H1 (cell line): ENCODE data around the gene TAF11L13. TPM values are rescaled to one million over a fixed set of nuclear protein-coding genes. Genes with fewer than 3 reads are reported as not detected.

ENCODE experiments used
- CTCF ChIA-PET: fragments of 300-600 bp; sonication (Branson Sonifier 250); formaldehyde crosslinking; loops from one replicate; lab custom pipeline; 2021; ENCODE audit not compliant: partially characterized antibody; lab: Charles Lee
- POLR2A ChIA-PET: fragments of 300-600 bp; sonication (Branson Sonifier 250); formaldehyde crosslinking; loops from one replicate; lab custom pipeline; 2021; ENCODE audit warnings: inconsistent platforms; ENCODE audit not compliant: partially characterized antibody; lab: Charles Lee
- DNase-seq, 2 experiments: peaks; one replicate each; pipeline versions ENCODE4 v3.0.0 to v3.0.0-alpha.2; 2010 to 2022; ENCODE audit warnings: low spot score in 2 of 2, low read depth in 1 of 2, mixed read lengths in 1 of 2
- FAIRE-seq: peaks from 2 replicates; lab custom pipeline; 2011; peaks lifted over from hg19 to GRCh38; lab: Jason Lieb, UNC
- H2AFZ ChIP-seq: 2 replicates; pipeline ENCODE4 v1.8.1; 2012; ENCODE audit warnings: low read length, inconsistent platforms
- H2AK5ac ChIP-seq: 2 replicates; pipeline ENCODE4 v1.6.1; 2013; ENCODE audit warnings: low read depth, low read length
- H2BK120ac ChIP-seq: replicated peaks from 2 replicates; pipeline ENCODE3; 2013; ENCODE audit warnings: low read depth, low read length, inconsistent platforms
- H2BK12ac ChIP-seq: 2 replicates; pipeline ENCODE4 v1.6.1; 2013; ENCODE audit warnings: low read depth, low read length
- H2BK15ac ChIP-seq: 2 replicates; pipeline ENCODE4 v1.6.1; 2013; ENCODE audit warnings: low read length
- H2BK20ac ChIP-seq: 2 replicates; pipeline ENCODE4 v1.6.1; 2013; ENCODE audit warnings: low read length
- H2BK5ac ChIP-seq: 2 replicates; pipeline ENCODE4 v1.6.1; 2013; ENCODE audit warnings: low read depth, low read length
- H3K14ac ChIP-seq: 2 replicates; pipeline ENCODE4 v1.6.1; 2013; ENCODE audit warnings: inconsistent platforms; ENCODE audit not compliant: insufficient read length
- H3K18ac ChIP-seq: 2 replicates; pipeline ENCODE4 v1.6.1; 2013; ENCODE audit warnings: low read length; ENCODE audit errors: extremely low read depth
- H3K23ac ChIP-seq: 2 replicates; pipeline ENCODE4 v1.6.1; 2013; ENCODE audit warnings: inconsistent platforms; ENCODE audit not compliant: insufficient read length
- H3K23me2 ChIP-seq: 2 replicates; pipeline ENCODE4 v1.6.1; 2013; ENCODE audit warnings: low read depth, low read length
- H3K27ac ChIP-seq: 2 replicates; pipeline ENCODE4 v1.6.1; 2011; ENCODE audit warnings: low read depth, low read length, inconsistent platforms
- H3K27me3 ChIP-seq, 4 experiments: replicated peaks in 1 of 4; 1 replicate in 1 of 4; 2 replicates in 3 of 4; pipeline versions ENCODE4 v1.6.1 to v1.8.1; 2011 to 2013; ENCODE audit warnings: low read length in 3 of 4, mild to moderate bottlenecking in 3 of 4, inconsistent platforms in 2 of 4, mixed read lengths in 2 of 4, moderate library complexity in 1 of 4; ENCODE audit not compliant: control insufficient read depth in 3 of 4, insufficient read depth in 3 of 4; ENCODE audit errors: extremely low read depth in 1 of 4
- H3K36me3 ChIP-seq, 4 experiments: 2 replicates each; pipeline versions ENCODE4 v1.6.1 to v1.8.1; 2011 to 2013; ENCODE audit warnings: mild to moderate bottlenecking in 4 of 4, low read length in 3 of 4, moderate library complexity in 2 of 4, control low read depth in 1 of 4, inconsistent platforms in 1 of 4; ENCODE audit not compliant: insufficient read depth in 4 of 4, control insufficient read depth in 2 of 4
- H3K4ac ChIP-seq: replicated peaks from 2 replicates; pipeline ENCODE3; 2013; ENCODE audit warnings: low read length, low read depth, mixed read lengths, inconsistent platforms; ENCODE audit not compliant: insufficient read length
- H3K4me1 ChIP-seq, 4 experiments: replicated peaks in 1 of 4; 1 replicate in 1 of 4; 2 replicates in 3 of 4; pipeline versions ENCODE4 v1.6.1 to v1.8.1; 2011 to 2013; ENCODE audit warnings: low read length in 3 of 4, inconsistent platforms in 2 of 4, mixed read lengths in 1 of 4; ENCODE audit not compliant: insufficient read depth in 4 of 4, control insufficient read depth in 3 of 4
- H3K4me2 ChIP-seq, 2 experiments: 2 replicates each; pipeline versions ENCODE4 v1.6.1 to v1.8.1; 2011 to 2013; ENCODE audit warnings: low read depth in 2 of 2, low read length in 2 of 2, control low read depth in 1 of 2, inconsistent platforms in 1 of 2, mild to moderate bottlenecking in 1 of 2; ENCODE audit not compliant: insufficient read depth in 1 of 2
- H3K4me3 ChIP-seq, 4 experiments: fragments of 200-600, 300-600 bp in 1 of 4; sonication (generic), shearing (Covaris generic), sonication (Bioruptor Twin) in 1 of 4; 2 replicates each; pipeline versions ENCODE4 v1.5.1 to v1.8.1; 2011 to 2016; ENCODE audit warnings: low read length in 4 of 4, low read depth in 3 of 4, control low read depth in 2 of 4, inconsistent platforms in 2 of 4, mild to moderate bottlenecking in 2 of 4, mixed read lengths in 1 of 4, moderate library complexity in 1 of 4; ENCODE audit not compliant: insufficient read depth in 2 of 4; ENCODE audit errors: extremely low read depth in 1 of 4
- H3K56ac ChIP-seq: replicated peaks from 2 replicates; pipeline ENCODE3; 2013; ENCODE audit warnings: low read depth, mild to moderate bottlenecking, mixed read lengths, low read length, inconsistent platforms; ENCODE audit not compliant: insufficient read length
- H3K79me1 ChIP-seq: 2 replicates; pipeline ENCODE4 v1.6.1; 2013; ENCODE audit warnings: low read depth, low read length, control low read depth
- H3K79me2 ChIP-seq, 2 experiments: 2 replicates each; pipeline versions ENCODE4 v1.6.1 to v1.8.1; 2012 to 2013; ENCODE audit warnings: low read length in 2 of 2, mild to moderate bottlenecking in 2 of 2, inconsistent platforms in 1 of 2; ENCODE audit not compliant: insufficient read depth in 2 of 2, control insufficient read depth in 1 of 2
- H3K9ac ChIP-seq, 4 experiments: replicated peaks in 1 of 4; 1 replicate in 1 of 4; 2 replicates in 3 of 4; pipeline versions ENCODE4 v1.6.1 to v1.8.1; 2011 to 2013; ENCODE audit warnings: low read depth in 3 of 4, low read length in 3 of 4, control low read depth in 2 of 4, mild to moderate bottlenecking in 2 of 4, moderate library complexity in 2 of 4, inconsistent platforms in 1 of 4; ENCODE audit errors: extremely low read depth in 1 of 4
- H3K9me3 ChIP-seq, 2 experiments: 2 replicates each; pipeline versions ENCODE4 v1.6.1 to v1.8.1; 2012 to 2013; ENCODE audit warnings: mild to moderate bottlenecking in 2 of 2, moderate library complexity in 2 of 2, control low read depth in 1 of 2, inconsistent platforms in 1 of 2, low read depth in 1 of 2, low read length in 1 of 2, mixed read lengths in 1 of 2; ENCODE audit not compliant: insufficient read depth in 2 of 2
- H4K20me1 ChIP-seq, 2 experiments: replicated peaks in 1 of 2; 2 replicates each; pipeline versions ENCODE3 to v1.8.1; 2011 to 2013; ENCODE audit warnings: inconsistent platforms in 2 of 2, low read length in 2 of 2, mild to moderate bottlenecking in 1 of 2; ENCODE audit not compliant: insufficient read depth in 2 of 2, control insufficient read depth in 1 of 2
- H4K5ac ChIP-seq: 2 replicates; pipeline ENCODE4 v1.6.1; 2013; ENCODE audit warnings: low read length, low read depth, mixed read lengths, inconsistent platforms; ENCODE audit not compliant: insufficient read length
- H4K8ac ChIP-seq: 2 replicates; pipeline ENCODE4 v1.8.0; 2013; ENCODE audit warnings: mild to moderate bottlenecking, moderate library complexity, low read length, inconsistent platforms; ENCODE audit not compliant: insufficient read depth; ENCODE audit errors: extremely low read depth
- H4K91ac ChIP-seq: replicated peaks from 2 replicates; pipeline ENCODE3; 2013; ENCODE audit warnings: low read length, mixed read lengths, inconsistent platforms; ENCODE audit not compliant: insufficient read length
- GABPA ChIP-seq: IDR thresholded peaks from 2 replicates; pipeline ENCODE4 v1.6.1; 2011; ENCODE audit warnings: mild to moderate bottlenecking, low read length, moderate library complexity, borderline replicate concordance; ENCODE audit not compliant: insufficient read depth
- GTF2F1 ChIP-seq: IDR thresholded peaks from 2 replicates; pipeline ENCODE4 v1.6.1; 2012; ENCODE audit warnings: low read depth, low read length, improper control_type of control experiment, borderline replicate concordance
- RAD21 ChIP-seq, 2 experiments: IDR thresholded peaks in 1 of 2; conservative IDR thresholded peaks in 1 of 2; 2 replicates each; pipeline ENCODE4 v1.6.1; 2011; ENCODE audit warnings: low read depth in 2 of 2, low read length in 2 of 2, improper control_type of control experiment in 1 of 2, inconsistent platforms in 1 of 2, mild to moderate bottlenecking in 1 of 2, moderate library complexity in 1 of 2
- SIN3A ChIP-seq, 2 experiments: IDR thresholded peaks in 1 of 2; conservative IDR thresholded peaks in 1 of 2; 2 replicates each; pipeline ENCODE4 v1.6.1; 2011 to 2012; ENCODE audit warnings: low read length in 2 of 2, improper control_type of control experiment in 1 of 2, low read depth in 1 of 2, mild to moderate bottlenecking in 1 of 2
- WGBS, 2 experiments: shearing (Covaris generic) in 1 of 2; methylation state at CpG; one replicate each; pipeline versions ENCODE4 v1.1.6 to v1.1.7; 2013 to 2015; ENCODE audit warnings: low lambda C conversion rate in 2 of 2, mixed read lengths in 2 of 2, inconsistent platforms in 1 of 2, low coverage in 1 of 2, missing lambda C conversion rate in 1 of 2; ENCODE audit not compliant: insufficient replicate concordance in 2 of 2, insufficient coverage in 1 of 2, insufficient read length in 1 of 2; ENCODE audit errors: extremely low coverage in 1 of 2, missing lambda C conversion rate in 1 of 2; 5-methylcytosine and 5-hydroxymethylcytosine counted together
- polyA plus RNA-seq, 7 experiments: library from polyadenylated mRNA; depleted of rRNA in 3 of 7; stranded (reverse) in 5 of 7; unstranded in 2 of 7; fragments of >200 nt in 5 of 7; fragments of 200-250 nt in 2 of 7; gene quantifications; 1 replicate in 5 of 7; 2 replicates in 1 of 7; 4 replicates in 1 of 7; pipeline versions ENCODE4 v1.2.1 to v1.2.3, GENCODE V29; 2011 to 2013; ENCODE audit warnings: missing spikeins in 2 of 7, mixed read lengths in 2 of 7
- total RNA-seq: library from RNA; stranded (reverse); fragmentation: NEBNext Ultra II Directional; extraction: Animal tissue kit (Norgen Biotek cat#: 25700); gene quantifications from 2 replicates; pipeline ENCODE4 v1.2.1, GENCODE V29; 2021

Gene TAF11L13
- total and polyA plus RNA-seq, 2 of the 8 experiments (the other 6 are each of a cell fraction or from before 2014, with no cell fraction given), result not detected

DNA sequence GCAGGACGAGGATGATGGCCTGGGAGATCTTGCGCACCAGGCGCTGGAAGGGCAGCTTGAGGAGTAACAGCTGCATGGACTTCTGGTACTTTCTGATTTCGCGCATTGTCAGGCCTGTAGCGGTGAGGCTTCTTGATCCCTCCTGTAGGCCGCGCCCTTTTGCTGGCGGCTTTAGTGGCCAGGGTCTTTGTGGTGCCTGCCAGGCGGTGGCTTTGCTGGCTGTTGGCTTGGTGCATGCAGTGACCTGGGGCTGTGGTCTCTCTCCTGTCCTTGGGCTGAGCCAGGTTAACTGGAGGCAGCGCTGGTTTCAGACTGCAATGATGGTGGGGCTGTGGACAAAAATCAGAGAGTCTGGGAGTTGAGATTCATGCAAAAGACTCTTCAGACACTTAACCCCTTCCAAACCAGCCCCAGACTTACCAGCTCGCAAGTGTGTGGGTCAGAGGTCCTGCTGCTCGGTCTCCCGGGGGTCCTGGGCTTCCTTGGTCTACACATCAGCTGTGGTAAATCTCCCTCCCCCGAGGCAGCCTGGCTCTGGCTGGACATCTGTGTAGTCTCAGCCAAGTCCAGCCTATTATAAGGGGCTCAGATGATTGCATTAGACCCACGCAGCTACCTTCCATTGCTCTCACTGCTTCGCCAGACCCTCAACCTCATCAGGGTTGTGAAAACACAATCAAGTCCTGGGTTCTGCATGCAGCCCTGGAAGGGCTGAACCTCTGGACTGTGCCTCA is 16.8 kb upstream of the TAF11L13 start:
- Histone ChIP-seq H3K9me3 (no peaks in the 10 kb centered on the region), H4K91ac (no peak overlapping the region), H3K27me3 (no peaks in the 10 kb centered on the region), H2BK120ac (no peak overlapping the region), H3K23me2 (no peaks in the 10 kb centered on the region), H4K5ac (no peak overlapping the region), H3K4me2 (no peak overlapping the region), H4K8ac (no peak overlapping the region), H3K79me2 (no peaks in the 10 kb centered on the region), H2BK12ac (no peak overlapping the region), H2BK5ac (no peak overlapping the region), H3K4me3 (no peak overlapping the region), H3K4ac (no peak overlapping the region), H3K79me1 (no peaks in the 10 kb centered on the region), H2BK15ac (no peak overlapping the region), H3K56ac (no peak overlapping the region), H3K9ac (no peak overlapping the region), H3K14ac (no peak overlapping the region), H3K27ac (no peak overlapping the region), H3K36me3 (no peaks in the 10 kb centered on the region), H2AK5ac (no peak overlapping the region), H3K23ac (no peak overlapping the region), H2AFZ (no peak overlapping the region), H4K20me1 (no peaks in the 10 kb centered on the region), H2BK20ac (no peak overlapping the region), H3K18ac (no peak overlapping the region), H3K4me1 (no peaks in the 10 kb centered on the region)
- no peak for DNase-seq
- no peak for TF ChIP-seq GABPA
- no peak for TF ChIP-seq SIN3A (conservative IDR thresholded peaks at IDR 0.05 in 1 of 2, IDR thresholded peaks at IDR 0.05 in 1 of 2; ENCODE audit: low read depth in 1 of 2, low read length in 2 of 2)
- no peak for TF ChIP-seq GTF2F1
- peak in 1 of 2 experiments; percentile 0; a peak in 1 of 4 replicates for TF ChIP-seq RAD21 (IDR thresholded peaks at IDR 0.05 in 1 of 2, conservative IDR thresholded peaks at IDR 0.05 in 1 of 2; ENCODE audit: low read depth in 2 of 2, low read length in 2 of 2)
- 92% methylated on average over 13 of the region's 17 CpGs; no CpG with 5 or more reads in 1 of the 2 experiments for WGBS, 2 experiments
- ChIA-PET CTCF (interaction anchor here (1.0 kb wide), 1 partner anchor 11 kb away, joined by 3 read pairs; the partner anchor contains the start of gene TAF11L11), POLR2A (no interaction called here)
- no peak for FAIRE-seq
